NCI-H1092 (cell line): Measurements from ENCODE around the gene CDK8.
"Not testable (repeated sequence)": the region's sequence is repeated elsewhere in the genome, so short reads cannot be mapped to it uniquely, and the experiment has no call there.

Source experiments
- DNase-seq: peaks from one replicate; lab custom pipeline; 2025; lab: John Stamatoyannopoulos, UW

CDK8 gene

DNA sequence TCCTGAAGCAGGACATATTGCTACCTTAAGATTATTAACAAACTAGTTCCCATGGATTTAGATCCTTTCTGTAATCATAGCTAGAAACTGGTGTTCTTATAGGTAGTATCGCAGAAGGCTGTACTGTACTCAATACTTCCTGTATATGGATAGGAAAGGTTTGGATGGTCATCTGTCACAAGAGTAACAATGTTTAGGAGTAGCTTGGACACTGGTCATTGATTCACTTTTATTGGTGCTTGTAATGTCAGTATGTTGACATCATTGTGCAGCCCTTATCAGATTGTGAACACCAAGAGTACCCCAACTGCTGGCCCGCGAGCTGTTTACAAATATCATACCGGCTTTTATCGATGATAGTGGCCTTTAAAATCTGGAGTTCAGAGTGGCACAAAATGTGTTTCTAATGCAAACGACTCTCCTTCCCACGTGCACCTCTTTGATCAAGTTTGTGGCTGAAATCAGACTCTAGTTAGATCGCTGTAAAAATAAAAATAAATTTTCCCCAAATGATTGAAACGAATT lies 605 bp upstream of the CDK8 start:
- DNase-seq, result no peak

- DNase-seq, result peak; percentile 15
Observed at GRCh38 chr13:26254583-26255111, 718 bp downstream of the CDK8 start.

DNA sequence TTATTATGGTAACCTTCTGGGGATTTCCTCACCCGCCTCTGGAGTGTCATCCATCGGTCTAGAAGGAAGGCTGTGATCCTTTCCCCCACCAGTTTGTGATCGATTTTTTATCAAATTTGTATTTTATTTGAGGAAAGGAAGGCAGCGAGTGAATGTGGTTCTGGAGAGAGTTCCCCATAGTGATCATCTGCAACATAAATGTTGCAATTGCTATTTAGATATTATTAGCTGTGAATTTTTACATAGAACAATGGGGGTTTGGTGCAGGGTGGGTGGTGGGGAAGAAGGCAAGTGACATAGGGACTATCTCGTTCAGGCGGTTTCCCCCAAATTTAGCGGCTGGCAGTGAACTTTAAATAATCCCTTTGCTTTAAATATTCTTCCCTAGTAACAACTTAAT lies 1.2 kb downstream of the CDK8 start:
- DNase-seq, result no peak

DNA sequence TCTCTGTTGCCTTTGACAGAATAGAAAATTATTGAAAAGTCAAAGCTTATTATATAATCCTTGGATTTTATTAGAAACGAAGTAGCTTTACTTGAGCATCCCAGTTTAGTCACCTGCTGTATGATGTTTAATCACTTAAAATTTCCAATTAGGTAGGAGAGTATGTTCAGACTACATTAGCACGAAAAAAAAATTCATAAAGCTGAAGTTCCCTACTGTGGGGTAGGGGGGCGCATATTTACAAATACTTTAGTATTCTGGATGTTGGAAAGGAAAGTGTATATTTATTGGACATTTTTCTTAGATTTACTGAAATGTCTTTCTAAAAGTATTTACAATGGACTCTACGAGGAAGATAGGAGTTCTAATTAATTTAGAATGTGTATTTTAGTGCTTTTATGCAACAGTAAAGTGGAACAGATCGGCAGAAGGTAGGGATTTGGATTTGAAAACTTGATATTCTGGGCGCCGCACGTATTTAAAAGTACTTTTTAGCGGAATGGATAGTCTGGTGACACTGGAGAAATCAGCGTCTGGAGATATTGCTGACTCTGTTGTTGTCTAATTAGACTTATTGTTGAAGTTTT lies 1.9 kb downstream of the CDK8 start:
- DNase-seq, result peak; percentile 5

DNA sequence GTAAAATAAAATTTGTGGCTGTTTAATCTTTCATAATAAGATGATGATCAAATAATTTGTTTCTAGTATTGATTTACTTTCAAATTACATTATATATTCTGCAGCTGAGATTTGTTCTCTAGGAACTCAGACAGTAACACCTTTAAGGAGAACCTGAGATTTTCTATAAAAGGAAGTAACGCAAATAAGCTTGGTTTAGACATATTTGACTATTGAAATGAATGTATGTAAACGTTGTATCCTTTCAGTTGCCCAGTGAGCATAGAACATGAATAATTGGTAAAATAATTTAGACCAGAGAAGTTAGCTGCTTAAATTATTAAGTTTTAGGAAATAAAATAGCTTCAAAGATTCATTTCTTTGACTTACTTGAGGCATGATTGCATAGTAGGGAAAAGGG lies 3.1 kb downstream of the CDK8 start:
- no peak for DNase-seq

DNA sequence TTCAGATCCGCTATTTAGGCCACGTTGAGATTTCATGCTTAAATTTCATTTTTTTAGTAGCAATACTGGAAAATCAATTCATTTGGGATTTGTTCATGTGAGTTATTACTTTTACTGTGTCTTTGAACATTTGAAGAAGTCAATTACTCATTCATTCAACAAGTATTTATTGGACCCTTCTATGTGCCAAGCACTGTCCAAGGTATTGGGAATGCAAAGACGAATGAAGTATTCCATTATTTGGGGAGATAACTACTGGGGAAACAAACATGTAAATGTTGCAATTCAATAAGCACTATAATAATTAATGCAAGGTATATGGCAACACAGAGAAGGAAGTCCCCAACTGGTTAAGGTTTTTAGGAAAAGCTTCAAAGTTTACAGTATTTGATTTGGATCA lies 5.7 kb downstream of the CDK8 start:
- no peak for DNase-seq

DNA sequence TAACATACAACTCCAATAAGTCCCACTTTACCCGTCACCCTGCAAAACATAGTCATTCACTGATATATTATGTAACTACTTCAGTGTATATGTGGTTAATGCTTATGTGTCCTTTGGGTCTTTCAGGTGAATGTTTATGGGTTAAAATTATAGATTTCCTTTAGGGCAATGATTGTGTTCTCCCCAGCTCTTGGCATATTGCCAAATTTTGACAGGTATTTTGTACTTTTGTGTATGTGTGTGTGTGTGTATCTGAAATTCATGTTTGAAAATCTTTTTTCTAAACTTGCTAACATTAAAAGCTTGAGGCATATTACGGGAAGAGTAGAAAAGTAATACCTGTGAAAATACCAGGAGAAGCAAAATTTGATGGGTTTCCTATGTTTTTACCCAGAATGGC lies 8.2 kb downstream of the CDK8 start:
- DNase-seq, result no peak

DNA sequence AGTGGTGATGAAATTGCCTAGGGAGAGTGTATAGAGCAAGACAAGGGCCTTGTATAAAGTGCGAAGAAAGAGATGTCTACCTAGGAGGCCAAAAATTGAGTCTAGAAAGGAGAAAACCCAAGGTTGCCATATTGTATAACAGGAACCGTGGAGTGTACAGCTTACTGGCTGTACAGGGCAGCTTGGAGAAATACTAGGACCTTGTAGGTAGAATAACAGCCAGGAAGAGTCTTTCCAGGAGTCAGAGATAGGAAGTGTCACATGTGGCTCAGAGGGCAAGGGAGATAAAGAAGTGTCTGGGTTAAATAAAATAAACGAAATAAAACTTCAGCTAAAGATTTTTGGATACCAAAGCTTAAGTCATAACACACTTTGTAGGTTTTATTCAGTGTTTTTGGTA lies 12.4 kb downstream of the CDK8 start:
- DNase-seq, result no peak

- DNase-seq, result no peak
Observed at GRCh38 chr13:26270707-26271106, 16.8 kb downstream of the CDK8 start.

- no peak for DNase-seq
Observed at GRCh38 chr13:26272621-26273020, 18.7 kb downstream of the CDK8 start.

DNA sequence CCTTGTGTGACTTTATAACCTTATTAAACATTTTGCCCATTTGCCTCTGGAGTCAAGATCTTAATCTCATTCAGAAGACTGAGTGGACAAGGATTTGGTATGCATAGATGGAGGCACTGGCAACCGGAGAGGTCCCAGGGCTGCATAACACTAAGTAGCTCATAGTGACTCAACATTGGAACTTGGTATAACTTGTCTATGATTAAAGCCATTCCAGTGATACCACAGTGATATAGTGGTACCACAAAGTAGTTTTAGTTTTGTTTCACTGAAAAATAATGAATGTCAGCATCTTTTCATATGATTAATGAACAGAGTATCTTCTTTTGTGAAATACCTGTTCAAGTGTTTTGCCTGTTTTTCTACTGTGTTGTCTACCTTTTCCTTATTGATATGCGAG lies 26.4 kb downstream of the CDK8 start:
- DNase-seq, result no peak

DNA sequence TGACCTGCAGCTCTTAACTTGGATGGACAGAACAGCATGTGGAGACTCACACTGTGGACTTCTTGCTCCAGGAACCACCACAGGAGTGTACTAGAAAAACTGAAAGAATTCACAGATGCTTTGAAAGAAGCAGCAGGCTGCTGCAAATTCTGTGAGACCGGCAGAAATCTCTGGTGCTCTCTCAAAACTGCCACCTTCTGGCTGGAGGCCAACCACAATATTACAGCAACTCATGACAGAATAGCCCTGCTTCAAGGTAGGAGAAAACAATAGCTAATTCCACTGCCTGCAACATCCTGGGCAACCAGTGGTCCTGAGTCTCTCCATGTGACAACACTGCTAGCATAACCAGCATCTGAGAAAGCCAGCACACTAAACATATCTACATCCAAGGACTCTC lies 26.9 kb downstream of the CDK8 start:
- DNase-seq, result no peak

GRCh38 chr13:26285911-26286310 lies 32.0 kb downstream of the CDK8 start:
- DNase-seq, result not testable (repeated sequence)

DNA sequence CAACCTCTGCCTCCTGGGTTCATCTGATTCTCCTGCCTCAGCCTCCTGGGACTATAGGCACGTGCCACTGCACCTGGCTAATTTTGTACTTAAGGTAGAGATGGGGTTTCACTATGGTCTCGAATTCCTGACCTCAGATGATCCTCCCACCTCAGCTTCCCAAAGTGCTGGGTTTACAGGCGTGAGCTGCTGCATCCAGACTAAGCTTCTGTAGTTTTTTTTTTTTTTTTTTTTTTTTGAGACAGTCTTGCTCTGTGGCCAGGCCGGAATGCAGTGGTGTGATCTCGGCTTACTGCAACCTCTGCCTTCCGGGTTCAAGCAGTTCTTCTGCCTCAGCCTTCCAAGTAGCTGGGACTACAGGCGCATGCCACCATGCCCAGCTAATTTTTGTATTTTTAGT lies 34.9 kb downstream of the CDK8 start:
- DNase-seq, result not testable (repeated sequence)

GRCh38 chr13:26295812-26296211 lies 41.9 kb downstream of the CDK8 start:
- no peak for DNase-seq

DNA sequence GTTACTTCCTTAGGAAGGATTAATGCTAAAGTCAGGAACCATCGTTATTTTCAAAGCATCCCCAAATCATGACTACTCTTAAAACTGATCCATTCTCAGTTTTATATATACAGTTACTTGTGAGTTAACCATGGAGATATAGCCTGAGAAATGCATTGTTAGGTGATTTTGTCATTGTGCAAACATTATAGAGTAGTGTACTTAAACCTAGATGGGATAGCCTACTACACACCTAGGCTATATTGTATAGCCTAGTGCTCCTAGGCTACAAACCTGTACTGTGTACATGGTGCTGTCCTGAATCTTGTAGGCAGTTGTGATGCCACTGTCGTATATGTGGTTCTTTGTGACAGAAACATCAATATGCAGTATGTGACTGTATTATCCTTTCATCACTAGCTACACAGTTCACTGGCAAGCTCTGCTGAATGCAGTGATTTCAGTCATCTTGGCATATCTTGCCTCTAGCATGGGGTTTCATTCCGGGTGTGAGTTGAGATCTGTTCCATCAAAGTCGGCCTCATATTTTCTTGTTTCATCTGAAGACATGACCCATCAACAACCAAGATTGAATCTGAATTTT lies 45.3 kb downstream of the CDK8 start:
- no peak for DNase-seq

DNA sequence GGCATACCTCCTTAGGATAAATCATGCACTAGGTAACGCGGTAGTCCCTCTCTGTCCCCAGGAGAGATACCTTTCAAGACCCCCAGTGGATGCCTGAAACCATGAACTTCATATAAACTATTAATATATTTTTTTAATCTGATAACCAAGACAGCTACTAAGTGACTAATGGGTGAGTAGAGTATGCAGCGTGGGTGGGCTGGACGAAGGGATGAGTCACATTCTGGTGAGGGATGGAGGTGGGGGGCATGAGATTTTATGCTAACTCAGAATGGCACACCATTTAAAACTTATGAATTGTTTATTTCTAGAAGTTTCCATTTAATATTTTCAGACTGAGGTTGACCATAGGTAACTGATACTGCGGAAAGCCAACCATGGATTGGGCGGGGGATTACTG lies 46.2 kb downstream of the CDK8 start:
- DNase-seq, result no peak

DNA sequence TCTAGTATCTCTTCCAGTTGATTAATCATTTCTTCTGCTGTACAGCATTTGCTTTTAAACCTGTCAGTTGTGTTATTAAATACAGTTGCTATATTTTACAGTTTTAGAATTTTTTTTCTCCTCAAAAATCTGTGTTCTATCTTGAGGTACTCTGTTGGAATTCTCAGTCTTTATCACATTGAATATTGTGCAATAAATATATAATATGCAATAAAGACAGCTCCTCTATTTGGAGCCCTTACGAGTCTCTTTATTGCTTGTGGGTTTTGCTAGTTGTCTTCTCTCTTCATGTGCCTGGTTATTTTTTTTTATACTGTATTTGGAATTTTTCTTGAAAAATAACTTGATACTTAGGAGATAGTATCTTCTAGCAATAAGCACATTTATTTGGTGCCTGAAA lies 51.7 kb downstream of the CDK8 start:
- DNase-seq, result no peak

DNA sequence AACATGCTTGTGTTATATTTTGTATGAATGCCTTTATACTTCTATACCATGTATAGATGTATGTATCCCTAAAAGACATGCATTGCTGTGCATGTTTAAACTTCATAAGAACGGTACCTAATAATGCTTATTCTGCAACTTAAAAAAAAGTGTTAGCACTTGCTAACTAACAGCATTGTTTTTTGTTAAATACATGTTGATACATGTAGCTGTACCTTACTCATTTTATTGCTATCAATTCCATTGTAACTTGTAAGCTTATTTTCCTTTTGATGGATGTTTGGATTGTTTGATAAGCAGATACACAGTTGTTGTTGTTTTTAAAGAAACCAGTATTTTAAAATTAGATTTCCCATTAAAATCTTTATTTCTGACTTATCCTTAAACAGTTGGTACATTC lies 53.8 kb downstream of the CDK8 start:
- DNase-seq, result no peak

- no peak for DNase-seq
Observed at GRCh38 chr13:26308250-26308649, 54.3 kb downstream of the CDK8 start.

DNA sequence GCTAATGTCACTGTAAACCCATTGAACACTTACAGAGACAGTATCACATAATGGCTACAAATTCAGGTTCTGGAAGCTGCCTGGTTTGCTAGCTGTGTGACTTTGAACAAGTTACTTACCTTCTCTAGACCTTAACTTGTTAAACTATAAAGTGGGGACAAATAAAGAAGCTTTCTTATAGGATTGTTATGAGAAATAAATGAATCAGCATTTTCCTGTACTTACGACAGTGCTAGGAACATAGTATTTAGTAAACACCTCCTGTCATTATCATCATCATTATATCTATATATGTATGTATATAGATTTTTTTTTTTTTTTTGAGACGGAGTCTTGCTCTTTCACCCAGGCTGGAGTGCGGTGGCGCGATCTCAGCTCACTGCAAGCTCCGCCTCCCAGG lies 54.9 kb downstream of the CDK8 start:
- no peak for DNase-seq

GRCh38 chr13:26310003-26310402 lies 56.1 kb downstream of the CDK8 start:
- no peak for DNase-seq

GRCh38 chr13:26310470-26310869 lies 56.5 kb downstream of the CDK8 start:
- no peak for DNase-seq

- DNase-seq, result not testable (repeated sequence)
Observed at GRCh38 chr13:26312019-26312418, 58.1 kb downstream of the CDK8 start.
